ENCODE measurements around the gene PVR. TPM values are rescaled to one million over a fixed set of nuclear protein-coding genes. Genes with fewer than 3 reads are reported as not detected.
A peak's percentile ranks its signal among the peaks of the same experiment; 100 is the strongest.
"Not testable (repeated sequence)": the region's sequence is repeated elsewhere in the genome, so short reads cannot be mapped to it uniquely, and the experiment has no call there.

PVR gene
- total RNA-seq, 1 experiment from 2014 or later = 47.7 TPM

DNA sequence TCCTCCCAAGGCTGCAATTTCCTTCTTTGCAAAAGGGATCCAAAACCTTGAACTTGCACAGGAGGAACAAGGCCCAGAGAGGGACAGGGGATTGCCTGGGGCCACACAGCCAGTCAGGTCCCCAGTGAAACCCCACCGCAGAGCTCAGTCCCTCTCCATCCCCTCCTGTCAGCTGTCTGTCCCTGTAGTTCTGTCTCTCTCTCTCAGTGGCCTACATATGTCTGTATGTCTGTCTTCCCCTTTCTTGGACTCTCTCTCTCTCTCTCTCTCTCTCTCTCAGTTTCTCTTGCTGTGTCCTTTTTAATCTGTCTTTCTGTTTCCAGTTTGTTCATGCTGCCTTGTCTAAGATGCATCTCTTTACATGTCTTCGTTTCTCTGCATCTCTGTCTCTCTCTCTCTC is 39.1 kb downstream of the PVR start:
- no peak overlapping the region for H3K27ac ChIP-seq (ENCODE audit: low read length)
- no TSS peak for BruUV-seq (replicated peaks)
- no peaks in the 10 kb centered on the region for H3K27me3 ChIP-seq (ENCODE audit: control insufficient read depth, insufficient read depth, low read length)
- 0 out of 2 replicates have a peak, but pooled peaks cover 2% of the 10 kb centered on the region for H3K4me1 ChIP-seq (ENCODE audit: control insufficient read depth, insufficient read depth, low read length)
- TF ChIP-seq, protein P1, sequence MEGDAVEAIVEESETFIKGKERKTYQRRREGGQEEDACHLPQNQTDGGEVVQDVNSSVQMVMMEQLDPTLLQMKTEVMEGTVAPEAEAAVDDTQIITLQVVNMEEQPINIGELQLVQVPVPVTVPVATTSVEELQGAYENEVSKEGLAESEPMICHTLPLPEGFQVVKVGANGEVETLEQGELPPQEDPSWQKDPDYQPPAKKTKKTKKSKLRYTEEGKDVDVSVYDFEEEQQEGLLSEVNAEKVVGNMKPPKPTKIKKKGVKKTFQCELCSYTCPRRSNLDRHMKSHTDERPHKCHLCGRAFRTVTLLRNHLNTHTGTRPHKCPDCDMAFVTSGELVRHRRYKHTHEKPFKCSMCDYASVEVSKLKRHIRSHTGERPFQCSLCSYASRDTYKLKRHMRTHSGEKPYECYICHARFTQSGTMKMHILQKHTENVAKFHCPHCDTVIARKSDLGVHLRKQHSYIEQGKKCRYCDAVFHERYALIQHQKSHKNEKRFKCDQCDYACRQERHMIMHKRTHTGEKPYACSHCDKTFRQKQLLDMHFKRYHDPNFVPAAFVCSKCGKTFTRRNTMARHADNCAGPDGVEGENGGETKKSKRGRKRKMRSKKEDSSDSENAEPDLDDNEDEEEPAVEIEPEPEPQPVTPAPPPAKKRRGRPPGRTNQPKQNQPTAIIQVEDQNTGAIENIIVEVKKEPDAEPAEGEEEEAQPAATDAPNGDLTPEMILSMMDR (IDR thresholded peaks at IDR 0.05) = no peak
- no peak for TF ChIP-seq POLR2AphosphoS5 (IDR thresholded peaks at IDR 0.05; ENCODE audit: low read depth, low read length)
- no peak for TF ChIP-seq SIN3A (IDR thresholded peaks at IDR 0.05; ENCODE audit: borderline replicate concordance, insufficient read depth, low read depth, low read length)
- no peak for TF ChIP-seq REST (IDR thresholded peaks at IDR 0.05; ENCODE audit: insufficient read depth in 1 of 2, low read depth in 2 of 2, low read length in 1 of 2)
- no peak for TF ChIP-seq TCF7L2 (IDR thresholded peaks at IDR 0.05; ENCODE audit: low read depth, low read length)
- no peak for ATAC-seq
- intact Hi-C loops (cut with micrococcal nuclease; ENCODE audit: unreplicated experiment) (no loop called here), in situ Hi-C loops (cut with HindIII; ENCODE audit: low pct_unique_long_range_greater_than_20kb, low sequenced_read_pairs) (no loop called here)
- H3K36me3 ChIP-seq (ENCODE audit: control insufficient read depth, insufficient read depth, low read length) = no peaks in the 10 kb centered on the region
- POLR2A ChIA-PET = no interaction called here
- no peak for DNase-seq (ENCODE audit: low read depth, low spot score)
- CTCF ChIA-PET = interaction anchor here (0.6 kb wide), 1 partner anchor 30 kb away, joined by 5 read pairs; no protein-coding TSS in a partner anchor
- no peaks in the 10 kb centered on the region for H3K9me3 ChIP-seq (ENCODE audit: control insufficient read depth, insufficient read depth, low read depth, low read length)
- no peak overlapping the region for H3K4me3 ChIP-seq (ENCODE audit: low read depth in 2 of 2, low read length in 2 of 2)

GRCh38 chr19:44683434-44684210 is 39.9 kb downstream of the PVR start:
- DNase-seq (ENCODE audit: low read depth, low spot score) = no peak
- POLR2A ChIA-PET = no interaction called here
- peak; percentile 15; the same call in 1 of the 2 replicates for ATAC-seq
- no TSS peak for BruUV-seq (replicated peaks)
- Histone ChIP-seq H3K27me3 (ENCODE audit: control insufficient read depth, insufficient read depth, low read length) (no peaks in the 10 kb centered on the region), H3K4me3 (ENCODE audit: low read depth in 2 of 2, low read length in 2 of 2) (no peak overlapping the region), H3K9me3 (ENCODE audit: control insufficient read depth, insufficient read depth, low read depth, low read length) (no peaks in the 10 kb centered on the region), H3K27ac (ENCODE audit: low read length) (no peak overlapping the region), H3K4me1 (ENCODE audit: control insufficient read depth, insufficient read depth, low read length) (0 out of 2 replicates have a peak, but pooled peaks cover 2% of the 10 kb centered on the region), H3K36me3 (ENCODE audit: control insufficient read depth, insufficient read depth, low read length) (no peaks in the 10 kb centered on the region)
- TF ChIP-seq SIN3A (IDR thresholded peaks at IDR 0.05; ENCODE audit: borderline replicate concordance, insufficient read depth, low read depth, low read length) (no peak), TCF7L2 (IDR thresholded peaks at IDR 0.05; ENCODE audit: low read depth, low read length) (no peak), REST (IDR thresholded peaks at IDR 0.05; ENCODE audit: insufficient read depth in 1 of 2, low read depth in 2 of 2, low read length in 1 of 2) (no peak), POLR2AphosphoS5 (IDR thresholded peaks at IDR 0.05; ENCODE audit: low read depth, low read length) (no peak)
- TF ChIP-seq, protein P1 (IDR thresholded peaks at IDR 0.05) = no peak
- in situ Hi-C loops (cut with HindIII; ENCODE audit: low pct_unique_long_range_greater_than_20kb, low sequenced_read_pairs) (no loop called here), intact Hi-C loops (cut with micrococcal nuclease; ENCODE audit: unreplicated experiment) (no loop called here)
- CTCF ChIA-PET = interaction anchor here (0.6 kb wide), 1 partner anchor 29 kb away, joined by 5 read pairs; no protein-coding TSS in a partner anchor

GRCh38 chr19:44684396-44684795 is 40.7 kb downstream of the PVR start:
- DNase-seq (ENCODE audit: low read depth, low spot score); ATAC-seq; H3K9me3 ChIP-seq (ENCODE audit: control insufficient read depth, insufficient read depth, low read depth, low read length); H3K27me3 ChIP-seq (ENCODE audit: control insufficient read depth, insufficient read depth, low read length); H3K4me3 ChIP-seq (ENCODE audit: low read depth in 2 of 2, low read length in 2 of 2); CTCF ChIA-PET; H3K4me1 ChIP-seq (ENCODE audit: control insufficient read depth, insufficient read depth, low read length); intact Hi-C loops (cut with micrococcal nuclease; ENCODE audit: unreplicated experiment); POLR2A ChIA-PET; H3K36me3 ChIP-seq (ENCODE audit: control insufficient read depth, insufficient read depth, low read length); in situ Hi-C loops (cut with HindIII; ENCODE audit: low pct_unique_long_range_greater_than_20kb, low sequenced_read_pairs); BruUV-seq (replicated peaks); H3K27ac ChIP-seq (ENCODE audit: low read length): not testable (repeated sequence)

Measured in Panc1 (cell line).